Right renal cortex interstitium (tissue), 3 donors: ENCODE measurements around the gene C1orf185. TPM values are rescaled to one million over a fixed set of nuclear protein-coding genes. Genes with fewer than 3 reads are reported as not detected.
A peak's percentile ranks its signal among the peaks of the same experiment; 100 is the strongest.
"Not testable (repeated sequence)": the region's sequence is repeated elsewhere in the genome, so short reads cannot be mapped to it uniquely, and the experiment has no call there.

Source experiments
- DNase-seq, 3 donors: peaks; one replicate each; pipeline ENCODE4 v3.0.0-alpha.2; 2013; ENCODE audit warnings: low read depth in 3 of 3, low spot score in 2 of 3
- polyA plus RNA-seq, 3 donors: library from polyadenylated mRNA; unstranded; fragments of 120-200 nt; gene quantifications; one replicate each; pipeline ENCODE4 v1.2.1, GENCODE V29; 2013; ENCODE audit not compliant: insufficient read length in 3 of 3

The C1orf185 gene
- polyA plus RNA-seq, 3 donors = not detected

- no peak for DNase-seq
Observed at GRCh38 chr1:51131185-51131584, 29.2 kb downstream of the C1orf185 start.

- no peak for DNase-seq
Observed at GRCh38 chr1:51133045-51133444, 31.0 kb downstream of the C1orf185 start.

- not testable (repeated sequence) for DNase-seq
Observed at GRCh38 chr1:51137696-51138095, 35.7 kb downstream of the C1orf185 start.

- DNase-seq = no peak
Observed at GRCh38 chr1:51139474-51139873, 37.4 kb downstream of the C1orf185 start.

- DNase-seq = no peak
Observed at GRCh38 chr1:51147394-51147793, 45.4 kb downstream of the C1orf185 start.

- DNase-seq = no peak
Observed at GRCh38 chr1:51154776-51155175, 52.7 kb downstream of the C1orf185 start.

- no peak for DNase-seq
Observed at GRCh38 chr1:51156752-51157151, 54.7 kb downstream of the C1orf185 start.

- no peak for DNase-seq
Observed at GRCh38 chr1:51157395-51157794, 55.4 kb downstream of the C1orf185 start.

GRCh38 chr1:51158263-51158662 is 56.2 kb downstream of the C1orf185 start:
- no peak for DNase-seq

- not testable (repeated sequence) for DNase-seq
Observed at GRCh38 chr1:51162560-51162959, 60.5 kb downstream of the C1orf185 start.

GRCh38 chr1:51165540-51165939 is 63.5 kb downstream of the C1orf185 start:
- no peak for DNase-seq

- no peak for DNase-seq
Observed at GRCh38 chr1:51168266-51168845, 66.3 kb downstream of the C1orf185 start.

- DNase-seq = no peak
Observed at GRCh38 chr1:51168936-51169335, 66.9 kb downstream of the C1orf185 start.

GRCh38 chr1:51170342-51170741 is 68.3 kb downstream of the C1orf185 start:
- no peak for DNase-seq

- no peak for DNase-seq
Observed at GRCh38 chr1:51172811-51173210, 70.8 kb downstream of the C1orf185 start.

GRCh38 chr1:51175278-51175677 is 73.2 kb downstream of the C1orf185 start:
- DNase-seq = no peak

GRCh38 chr1:51177988-51178387 is 76.0 kb downstream of the C1orf185 start:
- not testable (repeated sequence) for DNase-seq

GRCh38 chr1:51188230-51188629 is 86.2 kb downstream of the C1orf185 start:
- DNase-seq = no peak

- DNase-seq = peak; percentile 35 to 53 (median 40)
Observed at GRCh38 chr1:51189421-51190073, 87.5 kb downstream of the C1orf185 start.

GRCh38 chr1:51190961-51191360 is 88.9 kb downstream of the C1orf185 start:
- DNase-seq = no peak

- peak; percentile 23 to 56 (median 37) for DNase-seq
Observed at GRCh38 chr1:51192213-51192843, 90.3 kb downstream of the C1orf185 start.

- DNase-seq = no peak
Observed at GRCh38 chr1:51193564-51193963, 91.5 kb downstream of the C1orf185 start.
